Bronchial epithelial cell (primary cell): ENCODE results near the gene UBASH3B. TPM values are rescaled to one million over a fixed set of nuclear protein-coding genes. Genes with fewer than 3 reads are reported as not detected.

ENCODE experiments used
- DNase-seq: peaks from one replicate; pipeline ENCODE4 v3.0.0-alpha.2; 2010; ENCODE audit warnings: low read depth
- FAIRE-seq: peaks from 2 replicates; lab custom pipeline; 2011; peaks lifted over from hg19 to GRCh38; lab: Jason Lieb, UNC
- H3K27me3 ChIP-seq: 2 replicates; pipeline ENCODE4 v1.5.1; 2011; ENCODE audit warnings: low read length; ENCODE audit not compliant: control insufficient read depth, insufficient read depth
- H3K36me3 ChIP-seq: 2 replicates; pipeline ENCODE4 v1.5.1; 2011; ENCODE audit warnings: low read length; ENCODE audit not compliant: control insufficient read depth, insufficient read depth
- H3K4me3 ChIP-seq: 2 replicates; pipeline ENCODE4 v1.5.1; 2011; ENCODE audit warnings: mild to moderate bottlenecking, low read depth, low read length, control low read depth
- total RNA-seq: library from RNA; depleted of rRNA; stranded (reverse); fragments of >200 nt; gene quantifications from 2 replicates; pipeline ENCODE4 v1.2.1, GENCODE V29; 2014
- TF ChIP-seq, protein P1 (sequence below): IDR thresholded peaks from 2 replicates; pipeline ENCODE4 v1.5.1; 2011; ENCODE audit warnings: mild to moderate bottlenecking, moderate library complexity, low read length, control low read depth, inconsistent platforms; ENCODE audit not compliant: insufficient read depth, severe bottlenecking

The UBASH3B gene
- total RNA-seq, 1 donor from 2014 or later = 10.0 TPM

- no peak for DNase-seq
- FAIRE-seq = no peak
- H3K27me3 ChIP-seq = no peaks in the 10 kb centered on the region
- H3K4me3 ChIP-seq = no peak overlapping the region
- H3K36me3 ChIP-seq = no peaks in the 10 kb centered on the region
- TF ChIP-seq, protein P1, sequence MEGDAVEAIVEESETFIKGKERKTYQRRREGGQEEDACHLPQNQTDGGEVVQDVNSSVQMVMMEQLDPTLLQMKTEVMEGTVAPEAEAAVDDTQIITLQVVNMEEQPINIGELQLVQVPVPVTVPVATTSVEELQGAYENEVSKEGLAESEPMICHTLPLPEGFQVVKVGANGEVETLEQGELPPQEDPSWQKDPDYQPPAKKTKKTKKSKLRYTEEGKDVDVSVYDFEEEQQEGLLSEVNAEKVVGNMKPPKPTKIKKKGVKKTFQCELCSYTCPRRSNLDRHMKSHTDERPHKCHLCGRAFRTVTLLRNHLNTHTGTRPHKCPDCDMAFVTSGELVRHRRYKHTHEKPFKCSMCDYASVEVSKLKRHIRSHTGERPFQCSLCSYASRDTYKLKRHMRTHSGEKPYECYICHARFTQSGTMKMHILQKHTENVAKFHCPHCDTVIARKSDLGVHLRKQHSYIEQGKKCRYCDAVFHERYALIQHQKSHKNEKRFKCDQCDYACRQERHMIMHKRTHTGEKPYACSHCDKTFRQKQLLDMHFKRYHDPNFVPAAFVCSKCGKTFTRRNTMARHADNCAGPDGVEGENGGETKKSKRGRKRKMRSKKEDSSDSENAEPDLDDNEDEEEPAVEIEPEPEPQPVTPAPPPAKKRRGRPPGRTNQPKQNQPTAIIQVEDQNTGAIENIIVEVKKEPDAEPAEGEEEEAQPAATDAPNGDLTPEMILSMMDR = no peak
Measured at GRCh38 chr11:122642971-122643370, 12.6 kb upstream of the UBASH3B start.

DNA sequence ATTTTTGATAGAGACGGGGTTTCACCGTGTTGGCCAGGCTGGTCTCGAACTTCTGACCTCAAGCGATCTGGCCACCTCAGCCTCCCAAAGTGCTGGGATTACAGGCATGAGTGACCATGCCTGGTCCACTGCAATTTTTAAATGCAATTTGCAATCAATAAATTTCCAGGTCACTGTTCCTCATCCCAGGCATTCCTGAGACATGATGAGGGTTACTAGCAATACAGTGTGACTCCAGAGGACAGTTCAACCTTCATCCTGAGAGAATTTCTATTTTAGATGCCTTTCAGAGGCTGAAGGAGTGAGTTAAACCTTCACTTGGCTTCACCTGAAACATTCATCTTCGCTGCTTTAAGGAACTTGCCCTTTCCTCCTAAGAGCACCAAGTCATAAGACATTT lies 9.7 kb upstream of the UBASH3B start:
- no peak for DNase-seq
- no peaks in the 10 kb centered on the region for H3K27me3 ChIP-seq
- H3K4me3 ChIP-seq = no peak overlapping the region
- H3K36me3 ChIP-seq = no peaks in the 10 kb centered on the region
- FAIRE-seq = no peak
- TF ChIP-seq, protein P1 = no peak

DNA sequence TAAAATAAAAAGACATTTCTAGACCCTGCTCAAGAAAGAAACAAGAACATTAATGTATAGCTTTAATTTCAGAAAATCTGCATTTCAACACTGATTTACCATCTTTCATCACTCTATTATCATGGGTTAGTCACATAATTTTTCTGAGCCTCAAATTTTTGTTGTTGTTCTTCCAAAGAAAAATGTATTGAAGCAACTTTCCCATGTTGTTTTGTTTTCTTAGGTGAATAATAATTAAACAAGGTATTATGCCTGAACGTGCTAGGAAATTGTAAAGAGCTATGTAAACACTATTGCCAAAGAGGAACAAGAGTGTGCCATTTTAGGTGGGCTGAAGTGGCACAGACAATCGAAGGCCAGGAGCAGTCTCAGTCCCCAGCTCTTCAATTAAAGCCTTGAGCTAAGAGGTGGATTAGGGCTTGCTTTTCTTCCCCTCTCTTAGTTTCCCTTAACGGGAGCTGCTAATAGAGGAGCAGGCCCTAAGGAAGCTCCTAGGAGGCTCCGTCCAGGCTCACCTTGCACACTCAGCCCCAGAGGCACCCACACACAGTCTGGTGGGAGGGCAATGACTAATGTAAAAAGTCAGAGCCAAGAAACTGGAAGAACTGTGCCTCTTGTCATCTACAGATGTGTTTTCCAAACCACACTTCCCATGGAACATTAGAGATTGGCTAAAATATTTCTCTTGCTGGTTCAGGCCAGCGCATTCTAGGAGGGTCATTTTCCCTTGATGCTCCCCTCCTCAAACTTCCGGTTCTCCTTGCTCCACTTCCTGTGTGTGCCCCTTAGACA lies 8.8 kb upstream of the UBASH3B start:
- TF ChIP-seq, protein P1 = no peak
- Histone ChIP-seq H3K27me3 (no peaks in the 10 kb centered on the region), H3K4me3 (no peak overlapping the region), H3K36me3 (no peaks in the 10 kb centered on the region)
- DNase-seq = peak; percentile 85
- no peak for FAIRE-seq

GRCh38 chr11:122647736-122648275 lies 7.7 kb upstream of the UBASH3B start:
- no peaks in the 10 kb centered on the region for H3K27me3 ChIP-seq
- H3K4me3 ChIP-seq = no peak overlapping the region
- TF ChIP-seq, protein P1 = no peak
- no peaks in the 10 kb centered on the region for H3K36me3 ChIP-seq
- DNase-seq = no peak
- FAIRE-seq = no peak

GRCh38 chr11:122649116-122649515 lies 6.4 kb upstream of the UBASH3B start:
- Histone ChIP-seq H3K36me3 (no peaks in the 10 kb centered on the region), H3K4me3 (no peak overlapping the region), H3K27me3 (no peaks in the 10 kb centered on the region)
- FAIRE-seq (no peak), DNase-seq (no peak)
- TF ChIP-seq, protein P1 = no peak
